Breast epithelium (tissue), 3 donors: ENCODE data around the gene SGPL1.

Source experiments
- POLR2AphosphoS5 ChIP-seq, 3 donors: sonication (generic); formaldehyde crosslinking; IDR thresholded peaks; one replicate each; pipeline ENCODE4 v1.6.1; 2017; ENCODE audit warnings: antibody characterized with exemption in 3 of 3
- TF ChIP-seq, protein P1 (sequence below), 3 donors: fragments of 450-650 bp; IDR thresholded peaks; one replicate each; pipeline ENCODE4 v1.5.1; 2016 to 2017; ENCODE audit warnings: antibody characterized with exemption in 3 of 3, mild to moderate bottlenecking in 3 of 3, moderate library complexity in 3 of 3

DNA sequence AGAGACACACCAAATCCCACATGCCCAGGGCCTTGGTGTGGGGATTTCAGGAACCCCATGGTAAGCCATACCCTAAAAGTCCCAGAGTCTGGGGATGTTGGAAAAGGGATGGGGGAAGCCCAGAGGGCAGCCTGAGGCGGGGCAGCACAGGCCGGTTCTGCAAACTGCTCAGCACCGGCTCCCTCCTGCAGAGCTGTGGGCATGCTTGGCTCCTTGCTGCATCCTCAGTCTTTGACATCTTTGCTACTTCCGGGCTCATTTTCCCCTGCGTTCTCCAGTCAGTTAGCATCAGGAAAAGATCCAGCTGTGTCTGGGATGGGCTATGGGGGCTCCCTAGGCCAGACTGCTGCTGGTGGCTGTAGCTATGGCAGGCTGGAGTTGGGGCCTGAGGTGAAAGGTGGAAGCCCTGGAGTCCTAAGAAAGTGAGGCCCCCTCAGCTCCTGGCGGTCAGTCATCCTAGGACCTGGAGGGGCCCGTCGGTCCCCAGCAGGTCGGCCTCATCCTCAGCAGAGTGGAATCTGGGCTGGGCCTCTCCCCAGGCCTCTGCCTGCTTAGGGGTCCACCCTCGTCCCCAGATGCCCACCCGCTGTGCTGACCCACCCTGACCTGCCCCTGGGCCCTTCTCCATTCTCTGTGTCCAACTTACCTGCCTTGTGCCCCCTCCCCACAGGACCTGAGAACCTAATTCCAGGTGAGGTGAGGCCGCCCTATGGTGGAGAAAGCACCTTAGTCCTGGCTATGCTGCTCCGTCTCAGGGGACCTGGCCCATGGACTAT is 39.9 kb upstream of the SGPL1 start:
- TF ChIP-seq, protein P1, sequence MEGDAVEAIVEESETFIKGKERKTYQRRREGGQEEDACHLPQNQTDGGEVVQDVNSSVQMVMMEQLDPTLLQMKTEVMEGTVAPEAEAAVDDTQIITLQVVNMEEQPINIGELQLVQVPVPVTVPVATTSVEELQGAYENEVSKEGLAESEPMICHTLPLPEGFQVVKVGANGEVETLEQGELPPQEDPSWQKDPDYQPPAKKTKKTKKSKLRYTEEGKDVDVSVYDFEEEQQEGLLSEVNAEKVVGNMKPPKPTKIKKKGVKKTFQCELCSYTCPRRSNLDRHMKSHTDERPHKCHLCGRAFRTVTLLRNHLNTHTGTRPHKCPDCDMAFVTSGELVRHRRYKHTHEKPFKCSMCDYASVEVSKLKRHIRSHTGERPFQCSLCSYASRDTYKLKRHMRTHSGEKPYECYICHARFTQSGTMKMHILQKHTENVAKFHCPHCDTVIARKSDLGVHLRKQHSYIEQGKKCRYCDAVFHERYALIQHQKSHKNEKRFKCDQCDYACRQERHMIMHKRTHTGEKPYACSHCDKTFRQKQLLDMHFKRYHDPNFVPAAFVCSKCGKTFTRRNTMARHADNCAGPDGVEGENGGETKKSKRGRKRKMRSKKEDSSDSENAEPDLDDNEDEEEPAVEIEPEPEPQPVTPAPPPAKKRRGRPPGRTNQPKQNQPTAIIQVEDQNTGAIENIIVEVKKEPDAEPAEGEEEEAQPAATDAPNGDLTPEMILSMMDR (IDR thresholded peaks at IDR 0.05), result no peak
- TF ChIP-seq POLR2AphosphoS5 (IDR thresholded peaks at IDR 0.05), result no peak
